ENCODE data around the gene SLCO4A1. TPM values are rescaled to one million over a fixed set of nuclear protein-coding genes. Genes with fewer than 3 reads are reported as not detected.

Gene SLCO4A1
- total RNA-seq, 4 donors from 2014 or later: 15.9 to 20.2 (median 19.2) TPM

DNA sequence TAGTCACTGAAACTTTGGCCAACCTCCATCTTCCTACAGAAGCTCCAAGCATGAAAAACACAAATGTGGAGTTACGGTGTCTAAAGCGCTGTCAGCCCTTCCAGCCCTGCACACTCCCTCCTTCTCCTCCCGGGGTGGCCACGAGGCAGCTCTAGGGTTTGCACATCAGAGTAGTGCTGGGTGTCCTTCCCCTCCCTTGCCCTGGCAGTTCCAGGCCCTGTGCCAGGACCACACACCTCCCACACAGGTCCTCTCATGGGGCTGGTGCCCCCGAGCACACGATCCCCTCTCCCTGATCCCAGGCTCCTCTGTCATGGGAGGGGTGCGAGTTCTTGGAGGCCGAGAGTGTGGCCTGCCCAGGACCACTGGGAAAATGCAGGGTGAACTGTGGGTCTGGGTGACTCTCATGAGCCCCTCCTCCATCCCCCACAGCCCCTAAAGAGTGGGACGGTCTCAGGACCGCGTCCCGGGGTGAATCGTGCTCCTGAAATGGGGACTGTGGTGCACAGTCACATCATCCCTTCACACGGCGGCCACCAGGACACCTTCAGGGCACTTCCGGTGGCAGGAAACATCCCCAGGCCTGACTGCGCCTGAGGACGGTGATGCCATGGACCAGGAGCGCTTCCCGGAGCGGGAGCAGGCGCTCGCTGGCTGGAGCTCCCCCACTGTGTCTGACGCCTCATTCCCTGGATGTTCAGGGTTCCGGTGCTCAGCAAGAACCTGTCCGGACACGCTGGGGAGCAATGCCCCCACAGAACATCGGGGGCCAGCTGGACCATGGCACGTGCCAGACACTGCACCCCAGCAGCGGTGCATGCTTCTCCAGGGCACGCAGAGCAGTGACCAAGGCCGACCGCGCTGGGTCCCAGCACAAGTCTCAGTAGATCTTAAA, 42.8 kb upstream of the SLCO4A1 start:
- Histone ChIP-seq H3K27me3 (peaks cover 94% of the 10 kb centered on the region), H3K4me1 (peaks cover 0 to 32% (median 7%) of the 10 kb centered on the region in 3 donors), H3K36me3 (no peaks in the 10 kb centered on the region), H3K4me3 (no peak overlapping the region), H3K9me3 (no peaks in the 10 kb centered on the region), H3K27ac (no peak overlapping the region)
- WGBS, 2 donors (ENCODE audit: low coverage in 1 of 2): 93% methylated on average over 3 to 5 of the region's 34 CpGs
- TF ChIP-seq CTCF (IDR thresholded peaks at IDR 0.05) (no peak), POLR2AphosphoS5 (IDR thresholded peaks at IDR 0.05) (no peak), POLR2A (IDR thresholded peaks at IDR 0.05) (no peak), EP300 (IDR thresholded peaks at IDR 0.05) (no peak)
- ATAC-seq: no peak

GRCh38 chr20:62601172-62601571, 41.1 kb upstream of the SLCO4A1 start:
- Histone ChIP-seq H3K9me3 (no peaks in the 10 kb centered on the region), H3K36me3 (no peaks in the 10 kb centered on the region), H3K4me1 (peaks cover 0 to 34% (median 7%) of the 10 kb centered on the region in 3 donors), H3K4me3 (no peak overlapping the region), H3K27me3 (peaks cover 94% of the 10 kb centered on the region), H3K27ac (no peak overlapping the region)
- WGBS, 2 donors (ENCODE audit: low coverage in 1 of 2): 52 to 66% methylated on average over 2 to 6 of the region's 6 CpGs
- ATAC-seq: no peak
- no peak for TF ChIP-seq POLR2AphosphoS5 (IDR thresholded peaks at IDR 0.05)
- no peak for TF ChIP-seq CTCF (IDR thresholded peaks at IDR 0.05)
- no peak for TF ChIP-seq EP300 (IDR thresholded peaks at IDR 0.05)
- TF ChIP-seq POLR2A (IDR thresholded peaks at IDR 0.05): no peak

DNA sequence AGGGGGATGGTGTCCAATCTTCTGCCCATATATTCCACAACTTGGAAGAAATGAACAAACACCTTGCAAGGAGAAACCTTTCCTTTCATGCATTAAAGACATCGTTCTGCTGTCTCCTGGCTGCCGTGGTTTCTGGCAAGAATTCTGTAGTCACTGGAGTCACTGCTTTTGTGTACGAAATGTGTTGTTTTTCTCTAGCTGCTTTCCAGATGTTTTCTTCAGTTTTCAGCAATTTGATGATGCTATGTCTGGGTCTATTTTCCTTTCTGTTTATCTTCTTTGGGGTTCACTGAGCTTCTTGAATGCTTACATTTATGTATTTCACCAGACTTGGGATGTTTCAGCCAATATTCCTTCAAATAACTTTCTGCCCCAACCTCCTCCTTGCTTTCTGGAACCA, 40.6 kb upstream of the SLCO4A1 start:
- ATAC-seq: no peak
- H3K36me3 ChIP-seq: no peaks in the 10 kb centered on the region
- TF ChIP-seq EP300 (IDR thresholded peaks at IDR 0.05) (no peak), POLR2AphosphoS5 (IDR thresholded peaks at IDR 0.05) (no peak), POLR2A (IDR thresholded peaks at IDR 0.05) (no peak), CTCF (IDR thresholded peaks at IDR 0.05) (no peak)
- 36 to 41% methylated on average over 3 of the region's 3 CpGs for WGBS, 2 donors (ENCODE audit: low coverage in 1 of 2)
- H3K4me3 ChIP-seq: no peak overlapping the region
- H3K4me1 ChIP-seq: peaks cover 0 to 34% (median 10%) of the 10 kb centered on the region in 3 donors
- H3K27ac ChIP-seq: no peak overlapping the region
- H3K27me3 ChIP-seq: peaks cover 94% of the 10 kb centered on the region
- H3K9me3 ChIP-seq: no peaks in the 10 kb centered on the region

- 47 to 80% methylated on average over 5 to 8 of the region's 10 CpGs for WGBS, 2 donors (ENCODE audit: low coverage in 1 of 2)
- H3K36me3 ChIP-seq: no peaks in the 10 kb centered on the region
- no peak for ATAC-seq
- no peak for TF ChIP-seq POLR2AphosphoS5 (IDR thresholded peaks at IDR 0.05)
- no peak for TF ChIP-seq CTCF (IDR thresholded peaks at IDR 0.05)
- TF ChIP-seq POLR2A (IDR thresholded peaks at IDR 0.05): no peak
- TF ChIP-seq EP300 (IDR thresholded peaks at IDR 0.05): no peak
- H3K4me1 ChIP-seq: peaks cover 0 to 38% (median 11%) of the 10 kb centered on the region in 3 donors
- peak overlapping the region in 2 of 4 donors; percentile 27 to 43 for H3K27ac ChIP-seq
- no peak overlapping the region for H3K4me3 ChIP-seq
- no peaks in the 10 kb centered on the region for H3K9me3 ChIP-seq
- peaks cover 88% of the 10 kb centered on the region for H3K27me3 ChIP-seq
Measured at GRCh38 chr20:62602550-62602949, 39.8 kb upstream of the SLCO4A1 start.
